ENCODE data around the gene P2RX3. TPM values are rescaled to one million over a fixed set of nuclear protein-coding genes. Genes with fewer than 3 reads are reported as not detected.

The P2RX3 gene
- total RNA-seq, 4 donors from 2014 or later = not detected

GRCh38 chr11:57361926-57362325, 23.8 kb downstream of the P2RX3 start:
- intact Hi-C loops (cut with DNase I) = no loop called here
- TF ChIP-seq POLR2A (IDR thresholded peaks at IDR 0.05) = no peak
- TF ChIP-seq, protein P1, sequence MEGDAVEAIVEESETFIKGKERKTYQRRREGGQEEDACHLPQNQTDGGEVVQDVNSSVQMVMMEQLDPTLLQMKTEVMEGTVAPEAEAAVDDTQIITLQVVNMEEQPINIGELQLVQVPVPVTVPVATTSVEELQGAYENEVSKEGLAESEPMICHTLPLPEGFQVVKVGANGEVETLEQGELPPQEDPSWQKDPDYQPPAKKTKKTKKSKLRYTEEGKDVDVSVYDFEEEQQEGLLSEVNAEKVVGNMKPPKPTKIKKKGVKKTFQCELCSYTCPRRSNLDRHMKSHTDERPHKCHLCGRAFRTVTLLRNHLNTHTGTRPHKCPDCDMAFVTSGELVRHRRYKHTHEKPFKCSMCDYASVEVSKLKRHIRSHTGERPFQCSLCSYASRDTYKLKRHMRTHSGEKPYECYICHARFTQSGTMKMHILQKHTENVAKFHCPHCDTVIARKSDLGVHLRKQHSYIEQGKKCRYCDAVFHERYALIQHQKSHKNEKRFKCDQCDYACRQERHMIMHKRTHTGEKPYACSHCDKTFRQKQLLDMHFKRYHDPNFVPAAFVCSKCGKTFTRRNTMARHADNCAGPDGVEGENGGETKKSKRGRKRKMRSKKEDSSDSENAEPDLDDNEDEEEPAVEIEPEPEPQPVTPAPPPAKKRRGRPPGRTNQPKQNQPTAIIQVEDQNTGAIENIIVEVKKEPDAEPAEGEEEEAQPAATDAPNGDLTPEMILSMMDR (IDR thresholded peaks at IDR 0.05) = no peak
- 80 to 84% methylated on average over 3 of the region's 3 CpGs for WGBS, 2 donors
- Histone ChIP-seq H3K4me1 (peaks cover 0 to 15% (median 10%) of the 10 kb centered on the region in 3 donors), H3K36me3 (no peaks in the 10 kb centered on the region), H3K27me3 (no peaks in the 10 kb centered on the region), H3K27ac (no peak overlapping the region), H3K4me3 (no peak overlapping the region), H3K9me3 (no peaks in the 10 kb centered on the region)
- DNase-seq = no peak

DNA sequence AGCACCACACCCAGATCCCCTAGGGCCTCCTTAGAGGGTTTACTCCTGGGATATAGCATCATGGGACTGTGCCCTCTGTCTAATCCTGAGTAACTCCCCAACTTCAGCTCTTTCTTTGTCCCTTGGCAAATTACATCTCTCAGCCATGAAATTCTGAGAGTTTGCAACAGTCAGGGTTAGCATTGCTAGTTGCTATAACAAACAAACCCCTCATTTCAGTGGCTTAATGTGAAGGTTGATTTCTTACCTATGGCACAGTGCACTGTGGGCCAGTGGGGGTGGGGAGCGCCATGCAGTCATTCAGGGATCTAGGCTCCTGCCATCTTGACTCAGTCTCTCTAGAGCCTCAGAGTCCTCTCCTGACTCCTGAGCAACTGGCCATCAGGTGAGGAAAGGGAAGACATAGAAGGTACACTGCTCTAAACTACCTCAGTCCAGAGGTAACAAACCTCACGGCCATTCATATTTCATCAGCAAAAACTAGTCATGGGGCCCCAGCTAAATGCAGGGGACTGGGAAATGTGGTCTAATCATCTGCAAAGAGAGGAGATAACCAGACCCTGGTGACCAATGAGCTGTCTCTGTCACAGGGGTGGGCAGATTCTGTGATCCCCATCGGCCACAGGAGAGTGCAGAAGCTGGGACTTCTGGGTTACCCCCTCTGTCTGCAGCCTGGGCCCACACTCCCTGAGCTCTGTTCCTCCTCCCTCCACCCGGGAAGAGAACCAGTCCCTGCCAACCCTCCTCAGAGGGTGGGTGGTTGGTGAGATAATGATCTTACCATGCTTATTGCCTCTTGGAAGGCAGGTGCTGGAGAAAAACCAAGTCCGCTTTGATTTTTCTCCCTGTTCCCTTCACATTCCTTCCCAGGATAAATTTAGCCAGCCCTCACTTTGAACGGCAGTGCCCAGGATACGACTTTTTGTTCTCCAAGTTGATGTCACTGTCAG, 25.3 kb downstream of the P2RX3 start:
- Histone ChIP-seq H3K4me3 (no peak overlapping the region), H3K9me3 (no peaks in the 10 kb centered on the region), H3K27ac (no peak overlapping the region), H3K36me3 (no peaks in the 10 kb centered on the region), H3K27me3 (peaks cover 0 to 2% (median 0%) of the 10 kb centered on the region in 4 donors), H3K4me1 (peaks cover 0 to under 1% (median 0%) of the 10 kb centered on the region in 3 donors)
- TF ChIP-seq, protein P1 (IDR thresholded peaks at IDR 0.05) = no peak
- no peak for TF ChIP-seq POLR2A (IDR thresholded peaks at IDR 0.05)
- DNase-seq = no peak
- intact Hi-C loops (cut with DNase I) = no loop called here
- 56 to 78% methylated on average over 3 to 6 of the region's 7 CpGs for WGBS, 2 donors

- TF ChIP-seq, protein P1 (IDR thresholded peaks at IDR 0.05) = no peak
- TF ChIP-seq POLR2A (IDR thresholded peaks at IDR 0.05) = no peak
- Histone ChIP-seq H3K9me3 (no peaks in the 10 kb centered on the region), H3K27me3 (peaks cover 0 to 7% (median 0%) of the 10 kb centered on the region in 4 donors), H3K27ac (no peak overlapping the region), H3K4me1 (no peaks in the 10 kb centered on the region), H3K36me3 (no peaks in the 10 kb centered on the region), H3K4me3 (no peak overlapping the region)
- DNase-seq = no peak
- intact Hi-C loops (cut with DNase I) = no loop called here
- WGBS, 2 donors = 62 to 75% methylated on average over 8 to 9 of the region's 9 CpGs
Measured at GRCh38 chr11:57364851-57365660, 26.9 kb downstream of the P2RX3 start.

- Histone ChIP-seq H3K4me3 (no peak overlapping the region), H3K27ac (no peak overlapping the region), H3K9me3 (no peaks in the 10 kb centered on the region), H3K27me3 (peaks cover 0 to 7% (median 0%) of the 10 kb centered on the region in 4 donors), H3K4me1 (no peaks in the 10 kb centered on the region), H3K36me3 (no peaks in the 10 kb centered on the region)
- no peak for TF ChIP-seq POLR2A (IDR thresholded peaks at IDR 0.05)
- TF ChIP-seq, protein P1 (IDR thresholded peaks at IDR 0.05) = no peak
- 60 to 71% methylated on average over 4 to 6 of the region's 19 CpGs for WGBS, 2 donors
- intact Hi-C loops (cut with DNase I) = no loop called here
- no peak for DNase-seq
Measured at GRCh38 chr11:57368106-57368844, 30.1 kb downstream of the P2RX3 start.
